ENCODE measurements around the gene SEMA3F. TPM values are rescaled to one million over a fixed set of nuclear protein-coding genes. Genes with fewer than 3 reads are reported as not detected.

The SEMA3F gene
- total and polyA plus RNA-seq, 10 of the 15 experiments (the other 5 are each of a cell fraction or from before 2014, with no cell fraction given): 0.08 to 0.28 (median 0.12) TPM; not detected in 6

- TF ChIP-seq E2F8 (IDR thresholded peaks at IDR 0.05; ENCODE audit: low read depth, partially characterized antibody): no peak
Observed at GRCh38 chr3:50167841-50168209, 12.7 kb downstream of the SEMA3F start (continued).

- Histone ChIP-seq H4K20me1 (ENCODE audit: control insufficient read depth, insufficient read depth) (no peaks in the 10 kb centered on the region; the same call in 1 of the 2 replicates), H3K4me1 (ENCODE audit: control insufficient read depth, insufficient read depth, low read length) (no peaks in the 10 kb centered on the region), H3K27me3 (replicated peaks in 1 of 2; ENCODE audit: control insufficient read depth in 2 of 2, insufficient read depth in 2 of 2, low read length in 1 of 2) (no peaks in the 10 kb centered on the region; a peak in 1 of 4 replicates), H3K9ac (ENCODE audit: control insufficient read depth, insufficient read depth, low read length) (no peak overlapping the region), H3K4me2 (ENCODE audit: control insufficient read depth, insufficient read depth) (no peak overlapping the region), H3K36me3 (ENCODE audit: control insufficient read depth in 2 of 2, insufficient read depth in 2 of 2, low read length in 1 of 2) (no peaks in the 10 kb centered on the region), H3K79me2 (ENCODE audit: control insufficient read depth, insufficient read depth, low read length) (no peaks in the 10 kb centered on the region), H3K27ac (ENCODE audit: control insufficient read depth, insufficient read depth) (no peak overlapping the region), H3K9me3 (replicated peaks; ENCODE audit: control insufficient read depth, insufficient read depth, low read length) (no peaks in the 10 kb centered on the region), H2AFZ (ENCODE audit: control insufficient read depth, low read depth, low read length) (no peak overlapping the region), H3K4me3 (no peak overlapping the region)
- FAIRE-seq (no peak), ATAC-seq (no peak), DNase-seq (ENCODE audit: low read depth, low spot score) (no peak)
- no peak for TF ChIP-seq YY1 (IDR thresholded peaks at IDR 0.05; ENCODE audit: low read depth, low read length)
- no peak for TF ChIP-seq FOXK2 (IDR thresholded peaks at IDR 0.05)
- TF ChIP-seq SMARCA5 (IDR thresholded peaks at IDR 0.05): no peak
- TF ChIP-seq NR2C2 (IDR thresholded peaks at IDR 0.05; ENCODE audit: borderline replicate concordance, control insufficient read depth, insufficient read length, low read depth): no peak
- TF ChIP-seq REST (IDR thresholded peaks at IDR 0.05; ENCODE audit: low read depth, low read length): no peak
- BruUV-seq (replicated peaks): no TSS peak
- ChIA-PET CTCF (no interaction called here), SMC1A (ENCODE audit: uncharacterized antibody, unreplicated experiment) (no interaction called here), RAD21 (ENCODE audit: unreplicated experiment) (no interaction called here), POLR2A (no interaction called here)
- in situ Hi-C loops (cut with MboI) (no loop called here), intact Hi-C loops (cut with micrococcal nuclease; ENCODE audit: unreplicated experiment) (no loop called here)
- 25% methylated on average over 9 of the region's 9 CpGs for WGBS (ENCODE audit: insufficient coverage, insufficient replicate concordance, low lambda C conversion rate, missing lambda C conversion rate)
Observed at GRCh38 chr3:50168388-50168787, 13.3 kb downstream of the SEMA3F start.
